Activated T-helper 1 cell treated with anti-CD3 and anti-CD28 coated beads, Interleukin-2, amount 50 U/mL, for 16 hours (primary cell): Measurements from ENCODE around the gene SETBP1.

Source experiments
- DNase-seq, 2 donors: peaks; one replicate each; pipeline ENCODE4 v3.0.0-alpha.2; 2020; ENCODE audit warnings: low read depth in 1 of 2, low spot score in 1 of 2

SETBP1 gene

GRCh38 chr18:45102126-45102525 lies 421.4 kb downstream of the SETBP1 start:
- no peak for DNase-seq

GRCh38 chr18:45102863-45103262 lies 422.2 kb downstream of the SETBP1 start:
- no peak for DNase-seq

GRCh38 chr18:45103319-45104048 lies 422.8 kb downstream of the SETBP1 start:
- DNase-seq: no peak

DNA sequence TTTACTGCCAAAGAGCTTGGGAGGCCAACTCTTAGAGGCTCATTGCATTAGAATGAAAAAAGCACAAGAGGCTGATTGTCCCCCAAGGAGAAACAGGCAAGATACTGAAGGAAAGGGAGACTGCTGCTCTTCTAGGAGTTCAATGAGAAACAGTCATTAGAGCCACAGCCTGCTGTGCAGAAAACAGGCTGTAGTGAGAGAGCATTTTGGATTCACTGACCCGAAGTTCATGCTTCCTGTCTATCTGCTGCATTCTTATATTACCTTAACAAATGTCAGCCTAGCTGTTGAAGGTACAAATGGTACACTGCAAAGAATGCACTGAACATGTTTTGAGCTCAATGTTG lies 423.3 kb downstream of the SETBP1 start:
- no peak for DNase-seq

DNA sequence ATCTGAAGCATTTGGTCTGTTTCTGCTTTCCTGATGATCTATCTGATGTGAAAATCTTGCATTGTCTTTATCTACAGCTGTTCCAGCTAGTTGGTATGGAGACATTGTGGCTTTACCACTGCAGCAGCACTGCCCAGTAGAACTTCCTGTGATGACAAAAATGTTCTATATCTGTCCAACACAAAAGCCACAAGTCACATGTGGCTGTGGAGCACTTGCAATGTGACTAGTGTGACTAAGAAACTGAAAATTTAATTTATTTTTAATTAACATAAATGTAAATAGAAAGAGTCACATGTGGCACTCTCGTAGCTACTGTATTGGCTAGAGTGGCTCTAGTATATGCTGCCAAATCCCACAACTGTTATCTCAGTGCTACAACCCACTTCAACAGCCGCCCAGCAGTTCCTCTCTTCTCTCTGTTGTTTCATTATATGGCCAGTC lies 425.7 kb downstream of the SETBP1 start:
- no peak for DNase-seq

- no peak for DNase-seq
Measured at GRCh38 chr18:45107425-45107824, 426.7 kb downstream of the SETBP1 start.

DNA sequence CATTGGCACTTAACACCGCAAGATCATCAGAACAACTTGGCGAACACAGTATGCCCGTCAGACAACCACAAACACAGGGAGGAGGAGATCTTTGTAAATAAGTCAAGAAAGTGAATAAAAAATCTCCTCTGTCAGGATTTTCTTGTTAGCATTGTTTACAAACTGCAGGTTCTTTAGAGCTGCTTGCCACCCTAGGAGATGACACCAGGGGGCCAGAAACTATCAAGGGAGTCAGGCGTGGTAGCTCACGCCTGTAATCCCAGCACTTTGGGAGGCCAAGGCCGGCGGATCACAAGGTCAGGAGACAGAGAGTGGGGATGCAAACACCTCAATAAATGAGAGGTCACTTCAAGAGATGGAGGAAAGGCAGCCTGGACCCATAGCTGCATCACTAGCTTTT lies 428.1 kb downstream of the SETBP1 start:
- DNase-seq: no peak

DNA sequence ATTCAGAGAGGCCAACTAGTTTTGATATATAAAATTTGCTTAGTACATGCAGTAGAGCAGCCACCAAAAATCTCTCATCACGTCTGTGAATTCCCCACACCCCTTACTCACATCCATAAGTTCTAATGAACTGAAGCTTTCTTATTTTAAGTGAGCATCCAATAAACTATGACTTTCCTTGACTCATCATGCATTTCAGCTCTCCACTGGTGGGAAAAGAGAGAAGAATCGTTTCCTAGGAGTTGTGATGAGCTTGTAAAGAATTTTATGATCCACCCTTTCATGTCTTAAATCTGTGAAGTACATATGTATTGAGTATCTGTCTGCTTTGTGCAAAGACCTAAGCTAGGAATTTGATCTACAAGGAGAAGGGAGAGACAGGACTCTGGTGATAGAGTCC lies 428.6 kb downstream of the SETBP1 start:
- no peak for DNase-seq

- DNase-seq: no peak
Measured at GRCh38 chr18:45109706-45110105, 429.0 kb downstream of the SETBP1 start.

DNA sequence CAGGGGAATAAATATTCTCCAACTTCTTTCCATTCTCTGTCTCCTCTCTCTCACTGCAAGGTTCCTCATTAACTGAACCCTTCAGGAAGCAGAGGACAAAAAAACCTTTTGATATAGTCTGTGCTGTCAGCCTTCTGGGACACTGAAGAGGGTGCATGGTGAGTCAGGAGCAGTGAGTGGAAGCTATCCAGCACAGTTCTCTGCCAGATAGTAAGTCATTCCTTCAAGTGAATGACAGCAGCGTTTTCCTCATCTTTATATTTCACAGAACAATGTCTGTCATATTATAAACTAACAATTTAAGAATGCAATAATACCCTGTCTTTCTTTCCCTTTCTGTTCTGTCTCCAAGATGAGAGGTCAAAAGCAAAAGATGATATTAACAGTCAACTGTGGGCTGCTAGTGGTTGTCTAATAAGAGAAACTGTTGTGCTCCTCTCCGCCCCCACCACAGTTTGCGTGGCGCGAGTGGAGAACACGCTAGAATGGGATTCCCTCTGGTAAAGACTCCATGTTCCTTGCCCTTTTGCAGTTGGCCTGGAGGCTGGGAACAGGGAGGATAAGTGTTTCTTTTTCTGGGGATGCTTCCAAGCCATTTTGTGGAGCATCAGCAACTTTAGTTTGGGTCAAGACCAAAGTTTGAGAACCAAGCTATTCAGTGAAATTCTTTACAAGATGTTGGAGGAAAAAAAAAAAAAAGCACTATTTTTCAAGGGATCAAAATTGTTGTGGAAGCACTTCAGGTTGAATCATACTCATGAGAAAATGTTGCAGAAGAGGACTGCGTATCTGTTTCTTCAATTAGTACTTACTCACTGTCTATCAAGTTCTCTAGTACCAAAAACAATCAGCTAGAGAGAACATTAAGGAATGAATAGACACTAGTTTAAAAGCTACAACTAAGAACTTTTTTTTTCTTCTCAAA lies 430.2 kb downstream of the SETBP1 start:
- DNase-seq: no peak

DNA sequence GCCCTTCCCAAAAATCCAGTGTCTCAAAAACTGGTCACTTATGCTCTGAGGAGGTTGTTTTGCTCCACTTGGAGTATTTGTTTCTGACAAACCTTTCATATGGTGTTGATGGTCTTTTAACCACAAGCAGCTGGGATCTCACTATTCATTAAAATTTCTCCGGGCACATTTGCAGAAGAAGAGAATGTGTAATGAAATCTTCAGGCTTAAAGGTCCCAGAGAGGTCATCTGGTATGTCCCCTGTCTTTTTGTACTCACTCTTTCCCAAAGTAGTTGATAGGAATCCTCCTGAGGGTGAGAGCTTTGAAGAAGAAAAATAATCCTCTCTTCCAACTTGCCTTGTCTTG lies 430.8 kb downstream of the SETBP1 start:
- DNase-seq: no peak

DNA sequence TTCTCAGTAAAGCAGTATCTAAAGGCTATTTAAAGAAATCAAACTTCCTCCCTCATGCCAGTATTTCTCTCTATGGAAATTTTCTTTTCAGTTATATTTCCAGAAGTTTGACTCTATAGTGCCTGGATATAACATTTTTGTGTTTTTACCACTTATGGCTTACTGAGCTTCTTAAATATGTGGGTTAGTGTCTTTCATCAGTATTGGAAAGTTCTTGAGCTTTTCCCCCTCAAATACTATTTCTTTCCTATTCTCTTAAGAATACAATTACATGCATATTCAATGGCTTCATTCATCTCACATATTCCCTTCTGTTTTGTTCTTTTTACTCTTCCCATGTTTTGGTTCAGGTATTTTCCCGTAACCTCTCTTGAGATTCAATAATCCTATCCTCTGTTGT lies 432.0 kb downstream of the SETBP1 start:
- DNase-seq: no peak

DNA sequence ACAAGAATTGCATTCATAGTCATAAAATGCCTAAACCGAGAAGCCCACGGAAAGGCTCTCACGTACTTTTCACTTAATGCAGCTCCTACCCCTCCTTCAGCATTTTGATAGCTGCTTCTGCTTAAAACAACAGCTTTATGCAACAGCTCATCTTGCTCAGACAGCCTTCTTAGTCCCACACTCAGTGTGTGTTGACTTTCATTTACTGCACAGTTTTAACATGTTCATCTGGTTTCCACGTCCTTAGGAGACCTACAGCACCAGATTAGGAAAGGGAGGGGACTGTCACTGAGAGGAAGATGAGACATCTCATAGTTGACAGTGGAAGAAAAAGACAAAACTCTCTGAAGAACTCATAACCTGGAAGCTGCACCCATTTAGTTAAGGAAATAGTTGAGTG lies 435.4 kb downstream of the SETBP1 start:
- no peak for DNase-seq
